Lung (tissue), 12 donors: ENCODE measurements around the gene INO80E. TPM values are rescaled to one million over a fixed set of nuclear protein-coding genes. Genes with fewer than 3 reads are reported as not detected.
"Not testable (repeated sequence)": the region's sequence is repeated elsewhere in the genome, so short reads cannot be mapped to it uniquely, and the experiment has no call there.

Experiments used
- ATAC-seq: fragments of 200-7000 bp; cut with Tn5 transposase; one replicate; pipeline ENCODE4 v1.9.1; 2020; ENCODE audit warnings: moderate number of reproducible peaks; ENCODE audit not compliant: insufficient read depth, low FRiP score
- DNase-seq, 3 donors: peaks; one replicate each; pipeline ENCODE4 v3.0.0-alpha.2; 2013 to 2017
- H3K27ac ChIP-seq, 2 donors: one replicate each; pipeline ENCODE4 v1.5.1; 2013; ENCODE audit warnings: mild to moderate bottlenecking in 2 of 2, moderate library complexity in 2 of 2, control low read depth in 1 of 2, inconsistent platforms in 1 of 2, low read depth in 1 of 2, low read length in 1 of 2
- H3K27me3 ChIP-seq, 3 donors: one replicate each; pipeline ENCODE4 v1.5.1; 2013; ENCODE audit warnings: low read length in 2 of 3; ENCODE audit not compliant: control insufficient read depth in 3 of 3, insufficient read depth in 3 of 3
- H3K36me3 ChIP-seq, 4 donors: one replicate each; pipeline ENCODE4 v1.5.1; 2013; ENCODE audit warnings: low read length in 4 of 4, mild to moderate bottlenecking in 1 of 4, moderate library complexity in 1 of 4; ENCODE audit not compliant: control insufficient read depth in 4 of 4, insufficient read depth in 4 of 4
- H3K4me1 ChIP-seq, 5 donors: one replicate each; pipeline ENCODE4 v1.5.1; 2013; ENCODE audit warnings: low read length in 5 of 5, mild to moderate bottlenecking in 2 of 5, moderate library complexity in 1 of 5; ENCODE audit not compliant: control insufficient read depth in 5 of 5, insufficient read depth in 5 of 5
- H3K4me3 ChIP-seq: one replicate; pipeline ENCODE4 v1.5.1; 2013; ENCODE audit warnings: mild to moderate bottlenecking, control low read depth, moderate library complexity
- H3K9ac ChIP-seq, 2 donors: one replicate each; pipeline ENCODE4 v1.5.1; 2013; ENCODE audit warnings: low read length in 2 of 2, control low read depth in 1 of 2; ENCODE audit not compliant: insufficient read depth in 1 of 2
- H3K9me3 ChIP-seq, 4 donors: one replicate each; pipeline ENCODE4 v1.5.1; 2013; ENCODE audit warnings: low read length in 3 of 4, mild to moderate bottlenecking in 1 of 4, moderate library complexity in 1 of 4; ENCODE audit not compliant: control insufficient read depth in 4 of 4, insufficient read depth in 3 of 4
- CTCF ChIP-seq: IDR thresholded peaks from 2 replicates; pipeline ENCODE4 v1.5.1; 2012; ENCODE audit warnings: mild to moderate bottlenecking; ENCODE audit errors: control extremely low read depth, extremely low read depth
- WGBS, 2 donors: extraction: QIAGEN DNeasy Blood & Tissue Kit; methylation state at CpG; one replicate each; pipeline ENCODE4 v1.1.7; 2013; 5-methylcytosine and 5-hydroxymethylcytosine counted together
- polyA plus RNA-seq, 2 donors: library from polyadenylated mRNA; stranded (reverse); fragments of 200-250 nt; gene quantifications; one replicate each; pipeline ENCODE4 v1.2.1, GENCODE V29; 2013
- total RNA-seq, 2 donors: library from RNA; depleted of rRNA in 1 of 2; stranded (reverse); fragments of >200 nt in 1 of 2; gene quantifications; one replicate each; pipeline ENCODE4 v1.2.1, GENCODE V29; 2014 to 2021
- donor health status: control.
- donor health status: control.
- donor health status: Bipolar disorder and iron deficiency.
- donor health status: healthy.
- donor health status: DM: yes; HTN: yes; CAD: no.

The INO80E gene
- total and polyA plus RNA-seq, 4 donors, result 37.5 to 105 (median 60.2) TPM

- WGBS, 2 donors, result 78 to 86% methylated on average over 8 of the region's 8 CpGs
- no peak overlapping the region for H3K4me3 ChIP-seq
- TF ChIP-seq CTCF, result no peak
Observed at GRCh38 chr16:30016555-30017276, 20.7 kb downstream of the INO80E start.

DNA sequence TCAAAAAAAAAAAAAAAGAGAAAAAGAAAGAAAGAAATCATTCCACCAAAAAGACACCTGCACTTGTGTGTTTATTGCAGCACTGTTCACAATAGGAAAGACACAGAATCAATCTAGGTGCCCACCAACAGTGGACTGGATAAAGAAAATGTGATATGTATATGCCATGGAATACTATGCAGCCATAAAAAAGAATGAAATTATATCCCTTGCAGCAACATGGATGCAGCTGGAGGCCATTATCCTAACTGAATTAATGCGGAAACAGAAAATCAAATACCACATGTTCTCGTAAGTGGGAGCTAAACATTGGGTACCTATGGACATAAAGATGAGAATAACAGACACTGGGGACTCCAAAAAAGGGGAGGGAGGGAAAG lies 21.2 kb downstream of the INO80E start:
- H3K4me1 ChIP-seq, result peaks cover 0 to 8% (median 0%) of the 10 kb centered on the region in 5 donors
- no peak overlapping the region for H3K9ac ChIP-seq
- 97 to 100% methylated on average over 2 of the region's 2 CpGs for WGBS, 2 donors
- H3K36me3 ChIP-seq, result no peaks in the 10 kb centered on the region
- H3K9me3 ChIP-seq, result no peaks in the 10 kb centered on the region
- ATAC-seq (no peak), DNase-seq (no peak)
- no peak for TF ChIP-seq CTCF
- H3K27ac ChIP-seq, result no peak overlapping the region
- H3K27me3 ChIP-seq, result peaks cover 0 to 9% (median 2%) of the 10 kb centered on the region in 3 donors
- no peak overlapping the region for H3K4me3 ChIP-seq

More at GRCh38 chr16:30016555-30017276, 20.7 kb downstream of the INO80E start:
- H3K9me3 ChIP-seq, result no peaks in the 10 kb centered on the region
- no peak overlapping the region for H3K9ac ChIP-seq
- DNase-seq (no peak), ATAC-seq (no peak)
- H3K4me1 ChIP-seq, result peaks cover 0 to 7% (median 0%) of the 10 kb centered on the region in 5 donors
- H3K36me3 ChIP-seq, result no peaks in the 10 kb centered on the region
- peaks cover 0 to 15% (median 7%) of the 10 kb centered on the region in 3 donors for H3K27me3 ChIP-seq
- H3K27ac ChIP-seq, result no peak overlapping the region

GRCh38 chr16:30017937-30018336 lies 21.9 kb downstream of the INO80E start:
- not testable (repeated sequence) for ATAC-seq, DNase-seq, H3K4me3 ChIP-seq, H3K4me1 ChIP-seq, H3K27me3 ChIP-seq, H3K9ac ChIP-seq, H3K9me3 ChIP-seq, H3K36me3 ChIP-seq, H3K27ac ChIP-seq
- WGBS, 2 donors, result 83 to 97% methylated on average over 4 of the region's 4 CpGs

- TF ChIP-seq CTCF, result no peak
- peaks cover 0 to 8% (median 0%) of the 10 kb centered on the region in 5 donors for H3K4me1 ChIP-seq
- no peak overlapping the region for H3K9ac ChIP-seq
- 76 to 81% methylated on average over 4 of the region's 4 CpGs for WGBS, 2 donors
- no peaks in the 10 kb centered on the region for H3K9me3 ChIP-seq
- H3K36me3 ChIP-seq, result no peaks in the 10 kb centered on the region
- no peak overlapping the region for H3K27ac ChIP-seq
- peaks cover 0 to 6% (median 2%) of the 10 kb centered on the region in 3 donors for H3K27me3 ChIP-seq
- ATAC-seq, result no peak
- H3K4me3 ChIP-seq, result no peak overlapping the region
- no peak for DNase-seq
Observed at GRCh38 chr16:30018731-30019158, 22.7 kb downstream of the INO80E start.
